SHP77 (cell line): ENCODE results near the gene DPPA4.
"Not testable (repeated sequence)": the region's sequence is repeated elsewhere in the genome, so short reads cannot be mapped to it uniquely, and the experiment has no call there.

ENCODE experiments used
- DNase-seq, 2 experiments: peaks; one replicate each; lab custom pipeline; 2025; lab: John Stamatoyannopoulos, UW

DPPA4 gene

GRCh38 chr3:109337393-109337792 is at the start of gene DPPA4:
Gene DPPA4 (minus strand): TSS chr3:109337546. CDS start chr3:109337517, 29 bp downstream.
- DNase-seq = no peak

GRCh38 chr3:109385442-109386318 is 48.3 kb upstream of the DPPA4 start:
- DNase-seq = no peak

GRCh38 chr3:109384164-109384563 is 46.8 kb upstream of the DPPA4 start:
- DNase-seq = no peak

GRCh38 chr3:109382588-109382987 is 45.2 kb upstream of the DPPA4 start:
- DNase-seq = no peak

GRCh38 chr3:109375975-109376374 is 38.6 kb upstream of the DPPA4 start:
- no peak for DNase-seq

GRCh38 chr3:109374434-109374833 is 37.1 kb upstream of the DPPA4 start:
- not testable (repeated sequence) for DNase-seq

GRCh38 chr3:109373933-109374332 is 36.6 kb upstream of the DPPA4 start:
- DNase-seq = no peak

- no peak for DNase-seq
Measured at GRCh38 chr3:109372639-109373038, 35.3 kb upstream of the DPPA4 start.

- DNase-seq = no peak
Measured at GRCh38 chr3:109369510-109369909, 32.2 kb upstream of the DPPA4 start.

GRCh38 chr3:109364088-109364487 is 26.7 kb upstream of the DPPA4 start:
- DNase-seq = no peak

GRCh38 chr3:109363634-109364033 is 26.3 kb upstream of the DPPA4 start:
- DNase-seq = no peak

GRCh38 chr3:109362823-109363222 is 25.5 kb upstream of the DPPA4 start:
- no peak for DNase-seq

- DNase-seq = not testable (repeated sequence)
Measured at GRCh38 chr3:109358809-109359208, 21.5 kb upstream of the DPPA4 start.

- no peak for DNase-seq
Measured at GRCh38 chr3:109356442-109357155, 19.3 kb upstream of the DPPA4 start.

GRCh38 chr3:109355625-109356441 is 18.5 kb upstream of the DPPA4 start:
- no peak for DNase-seq

GRCh38 chr3:109353057-109353456 is 15.7 kb upstream of the DPPA4 start:
- no peak for DNase-seq

- DNase-seq = no peak
Measured at GRCh38 chr3:109351231-109351630, 13.9 kb upstream of the DPPA4 start.

GRCh38 chr3:109346770-109347295 is 9.5 kb upstream of the DPPA4 start:
- DNase-seq = no peak

- DNase-seq = no peak
Measured at GRCh38 chr3:109346099-109346498, 8.8 kb upstream of the DPPA4 start.

GRCh38 chr3:109339714-109340648 is 2.6 kb upstream of the DPPA4 start:
- no peak for DNase-seq

GRCh38 chr3:109339197-109339596 is 1.9 kb upstream of the DPPA4 start:
- no peak for DNase-seq
